H1 (cell line): ENCODE measurements around the gene LCNL1. TPM values are rescaled to one million over a fixed set of nuclear protein-coding genes. Genes with fewer than 3 reads are reported as not detected.

Experiments
- CTCF ChIA-PET: fragments of 300-600 bp; sonication (Branson Sonifier 250); formaldehyde crosslinking; loops from one replicate; lab custom pipeline; 2021; ENCODE audit not compliant: partially characterized antibody; lab: Charles Lee
- POLR2A ChIA-PET: fragments of 300-600 bp; sonication (Branson Sonifier 250); formaldehyde crosslinking; loops from one replicate; lab custom pipeline; 2021; ENCODE audit warnings: inconsistent platforms; ENCODE audit not compliant: partially characterized antibody; lab: Charles Lee
- DNase-seq, 2 experiments: peaks; one replicate each; pipeline versions ENCODE4 v3.0.0 to v3.0.0-alpha.2; 2010 to 2022; ENCODE audit warnings: low spot score in 2 of 2, low read depth in 1 of 2, mixed read lengths in 1 of 2
- FAIRE-seq: peaks from 2 replicates; lab custom pipeline; 2011; peaks lifted over from hg19 to GRCh38; lab: Jason Lieb, UNC
- H2AFZ ChIP-seq: 2 replicates; pipeline ENCODE4 v1.8.1; 2012; ENCODE audit warnings: low read length, inconsistent platforms
- H2AK5ac ChIP-seq: 2 replicates; pipeline ENCODE4 v1.6.1; 2013; ENCODE audit warnings: low read depth, low read length
- H2BK120ac ChIP-seq: replicated peaks from 2 replicates; pipeline ENCODE3; 2013; ENCODE audit warnings: low read depth, low read length, inconsistent platforms
- H2BK12ac ChIP-seq: 2 replicates; pipeline ENCODE4 v1.6.1; 2013; ENCODE audit warnings: low read depth, low read length
- H2BK15ac ChIP-seq: 2 replicates; pipeline ENCODE4 v1.6.1; 2013; ENCODE audit warnings: low read length
- H2BK20ac ChIP-seq: 2 replicates; pipeline ENCODE4 v1.6.1; 2013; ENCODE audit warnings: low read length
- H2BK5ac ChIP-seq: 2 replicates; pipeline ENCODE4 v1.6.1; 2013; ENCODE audit warnings: low read depth, low read length
- H3K14ac ChIP-seq: 2 replicates; pipeline ENCODE4 v1.6.1; 2013; ENCODE audit warnings: inconsistent platforms; ENCODE audit not compliant: insufficient read length
- H3K18ac ChIP-seq: 2 replicates; pipeline ENCODE4 v1.6.1; 2013; ENCODE audit warnings: low read length; ENCODE audit errors: extremely low read depth
- H3K23ac ChIP-seq: 2 replicates; pipeline ENCODE4 v1.6.1; 2013; ENCODE audit warnings: inconsistent platforms; ENCODE audit not compliant: insufficient read length
- H3K23me2 ChIP-seq: 2 replicates; pipeline ENCODE4 v1.6.1; 2013; ENCODE audit warnings: low read depth, low read length
- H3K27ac ChIP-seq: 2 replicates; pipeline ENCODE4 v1.6.1; 2011; ENCODE audit warnings: low read depth, low read length, inconsistent platforms
- H3K27me3 ChIP-seq, 4 experiments: replicated peaks in 1 of 4; 1 replicate in 1 of 4; 2 replicates in 3 of 4; pipeline versions ENCODE4 v1.6.1 to v1.8.1; 2011 to 2013; ENCODE audit warnings: low read length in 3 of 4, mild to moderate bottlenecking in 3 of 4, inconsistent platforms in 2 of 4, mixed read lengths in 2 of 4, moderate library complexity in 1 of 4; ENCODE audit not compliant: control insufficient read depth in 3 of 4, insufficient read depth in 3 of 4; ENCODE audit errors: extremely low read depth in 1 of 4
- H3K36me3 ChIP-seq, 4 experiments: 2 replicates each; pipeline versions ENCODE4 v1.6.1 to v1.8.1; 2011 to 2013; ENCODE audit warnings: mild to moderate bottlenecking in 4 of 4, low read length in 3 of 4, moderate library complexity in 2 of 4, control low read depth in 1 of 4, inconsistent platforms in 1 of 4; ENCODE audit not compliant: insufficient read depth in 4 of 4, control insufficient read depth in 2 of 4
- H3K4ac ChIP-seq: replicated peaks from 2 replicates; pipeline ENCODE3; 2013; ENCODE audit warnings: low read length, low read depth, mixed read lengths, inconsistent platforms; ENCODE audit not compliant: insufficient read length
- H3K4me1 ChIP-seq, 4 experiments: replicated peaks in 1 of 4; 1 replicate in 1 of 4; 2 replicates in 3 of 4; pipeline versions ENCODE4 v1.6.1 to v1.8.1; 2011 to 2013; ENCODE audit warnings: low read length in 3 of 4, inconsistent platforms in 2 of 4, mixed read lengths in 1 of 4; ENCODE audit not compliant: insufficient read depth in 4 of 4, control insufficient read depth in 3 of 4
- H3K4me2 ChIP-seq, 2 experiments: 2 replicates each; pipeline versions ENCODE4 v1.6.1 to v1.8.1; 2011 to 2013; ENCODE audit warnings: low read depth in 2 of 2, low read length in 2 of 2, control low read depth in 1 of 2, inconsistent platforms in 1 of 2, mild to moderate bottlenecking in 1 of 2; ENCODE audit not compliant: insufficient read depth in 1 of 2
- H3K4me3 ChIP-seq, 4 experiments: fragments of 200-600, 300-600 bp in 1 of 4; sonication (generic), shearing (Covaris generic), sonication (Bioruptor Twin) in 1 of 4; 2 replicates each; pipeline versions ENCODE4 v1.5.1 to v1.8.1; 2011 to 2016; ENCODE audit warnings: low read length in 4 of 4, low read depth in 3 of 4, control low read depth in 2 of 4, inconsistent platforms in 2 of 4, mild to moderate bottlenecking in 2 of 4, mixed read lengths in 1 of 4, moderate library complexity in 1 of 4; ENCODE audit not compliant: insufficient read depth in 2 of 4; ENCODE audit errors: extremely low read depth in 1 of 4
- H3K56ac ChIP-seq: replicated peaks from 2 replicates; pipeline ENCODE3; 2013; ENCODE audit warnings: low read depth, mild to moderate bottlenecking, mixed read lengths, low read length, inconsistent platforms; ENCODE audit not compliant: insufficient read length
- H3K79me1 ChIP-seq: 2 replicates; pipeline ENCODE4 v1.6.1; 2013; ENCODE audit warnings: low read depth, low read length, control low read depth
- H3K79me2 ChIP-seq, 2 experiments: 2 replicates each; pipeline versions ENCODE4 v1.6.1 to v1.8.1; 2012 to 2013; ENCODE audit warnings: low read length in 2 of 2, mild to moderate bottlenecking in 2 of 2, inconsistent platforms in 1 of 2; ENCODE audit not compliant: insufficient read depth in 2 of 2, control insufficient read depth in 1 of 2
- H3K9ac ChIP-seq, 4 experiments: replicated peaks in 1 of 4; 1 replicate in 1 of 4; 2 replicates in 3 of 4; pipeline versions ENCODE4 v1.6.1 to v1.8.1; 2011 to 2013; ENCODE audit warnings: low read depth in 3 of 4, low read length in 3 of 4, control low read depth in 2 of 4, mild to moderate bottlenecking in 2 of 4, moderate library complexity in 2 of 4, inconsistent platforms in 1 of 4; ENCODE audit errors: extremely low read depth in 1 of 4
- H3K9me3 ChIP-seq, 2 experiments: 2 replicates each; pipeline versions ENCODE4 v1.6.1 to v1.8.1; 2012 to 2013; ENCODE audit warnings: mild to moderate bottlenecking in 2 of 2, moderate library complexity in 2 of 2, control low read depth in 1 of 2, inconsistent platforms in 1 of 2, low read depth in 1 of 2, low read length in 1 of 2, mixed read lengths in 1 of 2; ENCODE audit not compliant: insufficient read depth in 2 of 2
- H4K20me1 ChIP-seq, 2 experiments: replicated peaks in 1 of 2; 2 replicates each; pipeline versions ENCODE3 to v1.8.1; 2011 to 2013; ENCODE audit warnings: inconsistent platforms in 2 of 2, low read length in 2 of 2, mild to moderate bottlenecking in 1 of 2; ENCODE audit not compliant: insufficient read depth in 2 of 2, control insufficient read depth in 1 of 2
- H4K5ac ChIP-seq: 2 replicates; pipeline ENCODE4 v1.6.1; 2013; ENCODE audit warnings: low read length, low read depth, mixed read lengths, inconsistent platforms; ENCODE audit not compliant: insufficient read length
- H4K8ac ChIP-seq: 2 replicates; pipeline ENCODE4 v1.8.0; 2013; ENCODE audit warnings: mild to moderate bottlenecking, moderate library complexity, low read length, inconsistent platforms; ENCODE audit not compliant: insufficient read depth; ENCODE audit errors: extremely low read depth
- H4K91ac ChIP-seq: replicated peaks from 2 replicates; pipeline ENCODE3; 2013; ENCODE audit warnings: low read length, mixed read lengths, inconsistent platforms; ENCODE audit not compliant: insufficient read length
- ASH2L ChIP-seq: fragments of 200-600, 300-600 bp; sonication (generic); IDR thresholded peaks from one replicate; pipeline ENCODE4 v1.7.1; 2017; ENCODE audit warnings: low read length
- CEBPB ChIP-seq: IDR thresholded peaks from 2 replicates; pipeline ENCODE4 v1.6.1; 2012; ENCODE audit warnings: low read depth, low read length
- KDM5A ChIP-seq: fragments of 200-600 bp; IDR thresholded peaks from 2 replicates; pipeline ENCODE4 v1.7.1; 2012; ENCODE audit warnings: mild to moderate bottlenecking, low read length, inconsistent platforms, mixed read lengths
- RFX5 ChIP-seq: IDR thresholded peaks from 2 replicates; pipeline ENCODE4 v1.6.1; 2011; ENCODE audit warnings: low read depth, low read length, improper control_type of control experiment, borderline replicate concordance
- WGBS, 2 experiments: shearing (Covaris generic) in 1 of 2; methylation state at CpG; one replicate each; pipeline versions ENCODE4 v1.1.6 to v1.1.7; 2013 to 2015; ENCODE audit warnings: low lambda C conversion rate in 2 of 2, mixed read lengths in 2 of 2, inconsistent platforms in 1 of 2, low coverage in 1 of 2, missing lambda C conversion rate in 1 of 2; ENCODE audit not compliant: insufficient replicate concordance in 2 of 2, insufficient coverage in 1 of 2, insufficient read length in 1 of 2; ENCODE audit errors: extremely low coverage in 1 of 2, missing lambda C conversion rate in 1 of 2; 5-methylcytosine and 5-hydroxymethylcytosine counted together
- polyA plus RNA-seq, 7 experiments: library from polyadenylated mRNA; depleted of rRNA in 3 of 7; stranded (reverse) in 5 of 7; unstranded in 2 of 7; fragments of >200 nt in 5 of 7; fragments of 200-250 nt in 2 of 7; gene quantifications; 1 replicate in 5 of 7; 2 replicates in 1 of 7; 4 replicates in 1 of 7; pipeline versions ENCODE4 v1.2.1 to v1.2.3, GENCODE V29; 2011 to 2013; ENCODE audit warnings: missing spikeins in 2 of 7, mixed read lengths in 2 of 7
- total RNA-seq: library from RNA; stranded (reverse); fragmentation: NEBNext Ultra II Directional; extraction: Animal tissue kit (Norgen Biotek cat#: 25700); gene quantifications from 2 replicates; pipeline ENCODE4 v1.2.1, GENCODE V29; 2021

Gene LCNL1
- total and polyA plus RNA-seq, 2 of the 8 experiments (the other 6 are each of a cell fraction or from before 2014, with no cell fraction given): 0.11 TPM; not detected in 1

- no peak overlapping the region for H3K18ac ChIP-seq
- no peak overlapping the region for H2BK15ac ChIP-seq
- H3K27me3 ChIP-seq: no peaks in the 10 kb centered on the region; a peak in 1 of 7 replicates
- H3K4me3 ChIP-seq: no peak overlapping the region
- H2AK5ac ChIP-seq: no peak overlapping the region
- no peak overlapping the region for H3K9ac ChIP-seq
- WGBS, 2 experiments: 92% methylated on average over 36 of the region's 36 CpGs; no CpG with 5 or more reads in 1 of the 2 experiments
- H4K8ac ChIP-seq: no peak overlapping the region
- no peak for FAIRE-seq
- POLR2A ChIA-PET: no interaction called here
- no peak overlapping the region for H3K27ac ChIP-seq
- H3K4me1 ChIP-seq: peaks cover 0 to 7% (median under 1%) of the 10 kb centered on the region in 4 experiments; a peak in 2 of 7 replicates
- no peak overlapping the region for H3K56ac ChIP-seq
- H3K9me3 ChIP-seq: peaks cover 0 to 27% of the 10 kb centered on the region in 2 experiments; a peak in 2 of 4 replicates
- H2AFZ ChIP-seq: no peak overlapping the region
- H3K14ac ChIP-seq: no peak overlapping the region
- no peaks in the 10 kb centered on the region for H3K79me1 ChIP-seq
- no peak overlapping the region for H4K91ac ChIP-seq
- no peak overlapping the region for H2BK5ac ChIP-seq
- no peak overlapping the region for H3K4me2 ChIP-seq
- H2BK12ac ChIP-seq: no peak overlapping the region
- H2BK20ac ChIP-seq: no peak overlapping the region
- no peak overlapping the region for H2BK120ac ChIP-seq
- H3K36me3 ChIP-seq: peaks cover 0 to 13% (median 0%) of the 10 kb centered on the region in 4 experiments; a peak in 1 of 8 replicates
- H4K20me1 ChIP-seq: no peaks in the 10 kb centered on the region
- DNase-seq: no peak
- no peaks in the 10 kb centered on the region for H3K79me2 ChIP-seq
- no peak overlapping the region for H3K4ac ChIP-seq
- CTCF ChIA-PET: interaction anchor here (1.0 to 2.8 kb wide), 7 partner anchors 10 to 67 kb away, joined by 3 to 11 read pairs (median 5); no protein-coding TSS in a partner anchor
- no peak overlapping the region for H3K23ac ChIP-seq
- no peaks in the 10 kb centered on the region; the same call in 1 of the 2 replicates for H3K23me2 ChIP-seq
- no peak overlapping the region for H4K5ac ChIP-seq
- TF ChIP-seq RFX5 (no peak), CEBPB (no peak), ASH2L (no peak), KDM5A (no peak)
These were observed 32.2 kb downstream of the LCNL1 start for GRCh38 chr9:137014776-137015539.
